SK-N-SH treated with all-trans-retinoic acid at 6 μM for 48 hours (cell line): ENCODE data around the gene RTP5.
A peak's percentile ranks its signal among the peaks of the same experiment; 100 is the strongest.

ENCODE experiments used
- ATAC-seq: fragments of 200-7000 bp; cut with Tn5 transposase; 3 replicates; pipeline ENCODE4 v1.9.1; 2020; ENCODE audit warnings: mild to moderate bottlenecking, moderate library complexity
- ARNTL ChIP-seq: fragments of 450-650 bp; formaldehyde crosslinking; IDR thresholded peaks from 2 replicates; pipeline ENCODE4 v1.5.0; 2020; ENCODE audit warnings: low read depth, mild to moderate bottlenecking, moderate library complexity, borderline replicate concordance
- BACH2 ChIP-seq: fragments of 250-450 bp; sonication (Bioruptor Pico); IDR thresholded peaks from 2 replicates; pipeline ENCODE4 v1.9.0; 2021; ENCODE audit warnings: mild to moderate bottlenecking, borderline replicate concordance
- CSDC2 ChIP-seq: fragments of 250-450 bp; sonication (Bioruptor Pico); IDR thresholded peaks from 2 replicates; pipeline ENCODE4 v1.5.0; 2020; ENCODE audit warnings: mild to moderate bottlenecking, moderate library complexity
- ESRRG ChIP-seq: fragments of 250-450 bp; sonication (Bioruptor Pico); IDR thresholded peaks from 2 replicates; pipeline ENCODE4 v1.6.1; 2021; ENCODE audit warnings: mild to moderate bottlenecking
- GLIS3 ChIP-seq: fragments of 250-450 bp; sonication (Bioruptor Pico); IDR thresholded peaks from 2 replicates; pipeline ENCODE4 v1.5.0; 2020; ENCODE audit warnings: mild to moderate bottlenecking, moderate library complexity
- ISL1 ChIP-seq: fragments of 250-450 bp; sonication (Bioruptor Pico); IDR thresholded peaks from 2 replicates; pipeline ENCODE4 v2.1.2; 2022; ENCODE audit warnings: mild to moderate bottlenecking, moderate library complexity
- OSR1 ChIP-seq: fragments of 250-450 bp; sonication (Bioruptor Pico); IDR thresholded peaks from 2 replicates; pipeline ENCODE4 v1.8.0; 2022; ENCODE audit warnings: moderate library complexity, mild to moderate bottlenecking, inconsistent platforms
- SNAI2 ChIP-seq: fragments of 250-450 bp; sonication (Bioruptor Pico); IDR thresholded peaks from 2 replicates; pipeline ENCODE4 v1.5.0; 2020; ENCODE audit warnings: mild to moderate bottlenecking, moderate library complexity
- TOX ChIP-seq: fragments of 250-450 bp; sonication (Bioruptor Pico); IDR thresholded peaks from 2 replicates; pipeline ENCODE4 v1.8.0; 2021; ENCODE audit warnings: mild to moderate bottlenecking, moderate library complexity, borderline replicate concordance
- ZC3H10 ChIP-seq: fragments of 250-450 bp; sonication (Bioruptor Pico); IDR thresholded peaks from 2 replicates; pipeline ENCODE4 v1.5.1; 2021; ENCODE audit warnings: mild to moderate bottlenecking, moderate library complexity
- ZFP3 ChIP-seq: fragments of 250-450 bp; sonication (Bioruptor Pico); IDR thresholded peaks from 2 replicates; pipeline ENCODE4 v1.5.0; 2020; ENCODE audit warnings: mild to moderate bottlenecking, moderate library complexity
- ZNF565 ChIP-seq: fragments of 450-650 bp; formaldehyde crosslinking; conservative IDR thresholded peaks from 2 replicates; pipeline ENCODE4 v1.5.0; 2020; ENCODE audit warnings: low read depth, mild to moderate bottlenecking, moderate library complexity
- ZNF70 ChIP-seq: fragments of 450-650 bp; formaldehyde crosslinking; IDR thresholded peaks from 2 replicates; pipeline ENCODE4 v1.5.0; 2020; ENCODE audit warnings: mild to moderate bottlenecking, moderate library complexity
- ZNF8 ChIP-seq: fragments of 450-650 bp; formaldehyde crosslinking; IDR thresholded peaks from 2 replicates; pipeline ENCODE4 v1.5.0; 2020; ENCODE audit warnings: mild to moderate bottlenecking, moderate library complexity
- TF ChIP-seq, protein P1 (sequence below): fragments of 250-450 bp; sonication (Bioruptor Pico); IDR thresholded peaks from 2 replicates; pipeline ENCODE4 v1.5.1; 2021; ENCODE audit warnings: mild to moderate bottlenecking, moderate library complexity
- TF ChIP-seq, protein P2 (sequence below): fragments of 250-450 bp; sonication (Bioruptor Pico); IDR thresholded peaks from 2 replicates; pipeline ENCODE4 v1.8.0; 2020; ENCODE audit warnings: mild to moderate bottlenecking, moderate library complexity, borderline replicate concordance
- TF ChIP-seq, protein P3 (sequence below): fragments of 250-450 bp; sonication (Bioruptor Pico); IDR thresholded peaks from 2 replicates; pipeline ENCODE4 v1.5.0; 2020; ENCODE audit warnings: mild to moderate bottlenecking, moderate library complexity
- TF ChIP-seq, protein P4 (sequence below): fragments of 250-450 bp; sonication (Bioruptor Pico); IDR thresholded peaks from 2 replicates; pipeline ENCODE4 v1.8.0; 2021; ENCODE audit warnings: low read depth, mild to moderate bottlenecking, moderate library complexity, borderline replicate concordance

The RTP5 gene

DNA sequence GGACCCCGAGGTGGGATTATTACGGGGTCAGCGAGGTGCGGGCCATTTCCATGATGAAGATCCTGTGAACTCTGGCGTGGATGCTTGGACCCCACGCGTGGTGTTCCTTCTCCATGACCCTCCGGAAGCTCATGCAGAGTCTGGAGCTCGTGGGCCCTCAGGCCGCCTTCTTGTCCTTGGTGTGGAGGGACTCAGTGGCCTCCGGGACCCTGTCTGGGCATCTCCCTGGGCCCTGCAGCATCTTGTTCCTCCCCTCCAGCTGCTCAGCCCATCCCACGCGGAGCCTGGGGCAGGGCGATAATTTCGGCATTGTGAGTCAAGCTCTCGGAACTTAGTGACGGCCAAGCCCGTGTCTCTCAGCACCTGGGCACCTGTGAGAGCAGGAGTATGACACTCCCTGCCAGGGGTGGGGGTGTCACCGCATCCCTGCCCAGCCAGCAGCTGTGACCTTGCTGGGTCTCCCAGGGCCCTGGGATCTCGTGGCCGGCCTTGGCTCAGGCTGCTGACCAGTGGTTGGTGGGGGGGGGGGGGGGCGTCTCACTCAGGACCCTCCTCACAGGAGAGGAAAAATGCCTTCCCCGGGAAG lies 24.6 kb downstream of the RTP5 start:
- TF ChIP-seq ARNTL (CRISPR knock-in tag), result no peak
- TF ChIP-seq ZC3H10, result no peak
- no peak for TF ChIP-seq OSR1 (CRISPR knock-in tag)
- no peak for TF ChIP-seq GLIS3 (CRISPR knock-in tag)
- ATAC-seq, result no peak

DNA sequence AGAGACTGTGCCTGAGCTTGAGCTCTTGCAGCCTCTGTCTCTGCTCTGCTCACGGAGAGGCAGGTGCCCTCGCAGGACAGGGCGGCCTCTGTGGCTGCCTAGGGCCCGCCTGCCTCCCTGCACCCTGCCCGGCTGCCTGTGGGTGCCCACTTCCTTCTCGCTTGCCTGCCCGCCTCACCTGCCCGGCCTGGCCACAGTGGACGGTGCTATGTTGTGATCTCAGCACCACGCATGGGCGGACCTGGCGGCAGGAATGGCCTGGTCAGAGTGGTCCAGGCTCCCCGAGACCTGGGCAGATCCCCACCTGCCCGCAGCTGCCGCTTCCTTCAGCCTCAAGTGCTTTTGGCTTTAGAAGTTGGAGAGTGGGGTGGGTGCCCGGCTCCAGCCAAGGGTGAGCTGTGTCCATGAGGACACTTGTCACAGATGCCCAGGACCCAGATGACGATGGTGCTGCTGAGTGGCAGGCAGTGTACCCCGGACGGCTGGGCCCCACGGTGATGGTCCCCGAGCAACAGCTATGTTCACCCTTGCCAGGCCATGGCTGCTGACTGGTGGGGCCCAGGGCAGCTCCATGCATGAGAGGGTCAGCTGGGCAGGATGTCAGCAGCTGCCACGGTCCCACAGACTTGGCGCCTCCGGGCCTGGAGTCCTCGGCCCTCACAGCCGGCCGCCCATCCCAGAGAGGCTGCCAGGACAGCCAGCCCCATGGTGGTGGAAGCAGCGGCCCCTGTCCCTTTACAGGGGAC lies 25.3 kb downstream of the RTP5 start:
- TF ChIP-seq ZNF565 (CRISPR knock-in tag), result no peak
- TF ChIP-seq, protein P1, sequence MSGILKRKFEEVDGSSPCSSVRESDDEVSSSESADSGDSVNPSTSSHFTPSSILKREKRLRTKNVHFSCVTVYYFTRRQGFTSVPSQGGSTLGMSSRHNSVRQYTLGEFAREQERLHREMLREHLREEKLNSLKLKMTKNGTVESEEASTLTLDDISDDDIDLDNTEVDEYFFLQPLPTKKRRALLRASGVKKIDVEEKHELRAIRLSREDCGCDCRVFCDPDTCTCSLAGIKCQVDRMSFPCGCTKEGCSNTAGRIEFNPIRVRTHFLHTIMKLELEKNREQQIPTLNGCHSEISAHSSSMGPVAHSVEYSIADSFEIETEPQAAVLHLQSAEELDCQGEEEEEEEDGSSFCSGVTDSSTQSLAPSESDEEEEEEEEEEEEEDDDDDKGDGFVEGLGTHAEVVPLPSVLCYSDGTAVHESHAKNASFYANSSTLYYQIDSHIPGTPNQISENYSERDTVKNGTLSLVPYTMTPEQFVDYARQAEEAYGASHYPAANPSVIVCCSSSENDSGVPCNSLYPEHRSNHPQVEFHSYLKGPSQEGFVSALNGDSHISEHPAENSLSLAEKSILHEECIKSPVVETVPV (CRISPR knock-in tag), result no peak
- TF ChIP-seq ZFP3 (CRISPR knock-in tag), result no peak
- TF ChIP-seq BACH2 (CRISPR knock-in tag), result no peak
- no peak for TF ChIP-seq ISL1
- TF ChIP-seq, protein P2, sequence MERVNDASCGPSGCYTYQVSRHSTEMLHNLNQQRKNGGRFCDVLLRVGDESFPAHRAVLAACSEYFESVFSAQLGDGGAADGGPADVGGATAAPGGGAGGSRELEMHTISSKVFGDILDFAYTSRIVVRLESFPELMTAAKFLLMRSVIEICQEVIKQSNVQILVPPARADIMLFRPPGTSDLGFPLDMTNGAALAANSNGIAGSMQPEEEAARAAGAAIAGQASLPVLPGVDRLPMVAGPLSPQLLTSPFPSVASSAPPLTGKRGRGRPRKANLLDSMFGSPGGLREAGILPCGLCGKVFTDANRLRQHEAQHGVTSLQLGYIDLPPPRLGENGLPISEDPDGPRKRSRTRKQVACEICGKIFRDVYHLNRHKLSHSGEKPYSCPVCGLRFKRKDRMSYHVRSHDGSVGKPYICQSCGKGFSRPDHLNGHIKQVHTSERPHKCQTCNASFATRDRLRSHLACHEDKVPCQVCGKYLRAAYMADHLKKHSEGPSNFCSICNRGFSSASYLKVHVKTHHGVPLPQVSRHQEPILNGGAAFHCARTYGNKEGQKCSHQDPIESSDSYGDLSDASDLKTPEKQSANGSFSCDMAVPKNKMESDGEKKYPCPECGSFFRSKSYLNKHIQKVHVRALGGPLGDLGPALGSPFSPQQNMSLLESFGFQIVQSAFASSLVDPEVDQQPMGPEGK (CRISPR knock-in tag), result no peak
- no peak for TF ChIP-seq OSR1 (CRISPR knock-in tag)
- ATAC-seq, result peak; percentile 7; the same call in 1 of the 3 replicates

DNA sequence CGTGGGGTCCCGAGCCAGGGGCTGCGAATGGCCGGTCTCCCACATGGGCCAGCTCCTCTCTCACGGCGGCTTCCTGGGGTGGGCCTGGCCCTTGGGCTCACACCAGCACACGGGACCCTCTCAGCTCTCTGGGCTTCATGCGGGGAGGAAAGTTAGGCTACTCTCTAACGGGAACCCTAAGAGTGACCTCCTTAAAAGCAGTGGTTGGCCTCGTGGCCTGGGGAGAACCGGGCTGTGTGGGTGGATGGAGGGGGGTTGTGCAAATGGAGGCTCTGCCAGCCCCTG lies 25.8 kb downstream of the RTP5 start:
- TF ChIP-seq GLIS3 (CRISPR knock-in tag) (no peak), ZNF8 (CRISPR knock-in tag) (no peak), ISL1 (no peak), TOX (CRISPR knock-in tag) (no peak), ESRRG (CRISPR knock-in tag) (no peak), OSR1 (CRISPR knock-in tag) (no peak), SNAI2 (CRISPR knock-in tag) (no peak)
- TF ChIP-seq, protein P2 (CRISPR knock-in tag), result no peak
- TF ChIP-seq, protein P3, sequence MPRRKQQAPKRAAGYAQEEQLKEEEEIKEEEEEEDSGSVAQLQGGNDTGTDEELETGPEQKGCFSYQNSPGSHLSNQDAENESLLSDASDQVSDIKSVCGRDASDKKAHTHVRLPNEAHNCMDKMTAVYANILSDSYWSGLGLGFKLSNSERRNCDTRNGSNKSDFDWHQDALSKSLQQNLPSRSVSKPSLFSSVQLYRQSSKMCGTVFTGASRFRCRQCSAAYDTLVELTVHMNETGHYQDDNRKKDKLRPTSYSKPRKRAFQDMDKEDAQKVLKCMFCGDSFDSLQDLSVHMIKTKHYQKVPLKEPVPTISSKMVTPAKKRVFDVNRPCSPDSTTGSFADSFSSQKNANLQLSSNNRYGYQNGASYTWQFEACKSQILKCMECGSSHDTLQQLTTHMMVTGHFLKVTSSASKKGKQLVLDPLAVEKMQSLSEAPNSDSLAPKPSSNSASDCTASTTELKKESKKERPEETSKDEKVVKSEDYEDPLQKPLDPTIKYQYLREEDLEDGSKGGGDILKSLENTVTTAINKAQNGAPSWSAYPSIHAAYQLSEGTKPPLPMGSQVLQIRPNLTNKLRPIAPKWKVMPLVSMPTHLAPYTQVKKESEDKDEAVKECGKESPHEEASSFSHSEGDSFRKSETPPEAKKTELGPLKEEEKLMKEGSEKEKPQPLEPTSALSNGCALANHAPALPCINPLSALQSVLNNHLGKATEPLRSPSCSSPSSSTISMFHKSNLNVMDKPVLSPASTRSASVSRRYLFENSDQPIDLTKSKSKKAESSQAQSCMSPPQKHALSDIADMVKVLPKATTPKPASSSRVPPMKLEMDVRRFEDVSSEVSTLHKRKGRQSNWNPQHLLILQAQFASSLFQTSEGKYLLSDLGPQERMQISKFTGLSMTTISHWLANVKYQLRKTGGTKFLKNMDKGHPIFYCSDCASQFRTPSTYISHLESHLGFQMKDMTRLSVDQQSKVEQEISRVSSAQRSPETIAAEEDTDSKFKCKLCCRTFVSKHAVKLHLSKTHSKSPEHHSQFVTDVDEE, result no peak
- ATAC-seq, result no peak; the same call in 2 of the 3 replicates

DNA sequence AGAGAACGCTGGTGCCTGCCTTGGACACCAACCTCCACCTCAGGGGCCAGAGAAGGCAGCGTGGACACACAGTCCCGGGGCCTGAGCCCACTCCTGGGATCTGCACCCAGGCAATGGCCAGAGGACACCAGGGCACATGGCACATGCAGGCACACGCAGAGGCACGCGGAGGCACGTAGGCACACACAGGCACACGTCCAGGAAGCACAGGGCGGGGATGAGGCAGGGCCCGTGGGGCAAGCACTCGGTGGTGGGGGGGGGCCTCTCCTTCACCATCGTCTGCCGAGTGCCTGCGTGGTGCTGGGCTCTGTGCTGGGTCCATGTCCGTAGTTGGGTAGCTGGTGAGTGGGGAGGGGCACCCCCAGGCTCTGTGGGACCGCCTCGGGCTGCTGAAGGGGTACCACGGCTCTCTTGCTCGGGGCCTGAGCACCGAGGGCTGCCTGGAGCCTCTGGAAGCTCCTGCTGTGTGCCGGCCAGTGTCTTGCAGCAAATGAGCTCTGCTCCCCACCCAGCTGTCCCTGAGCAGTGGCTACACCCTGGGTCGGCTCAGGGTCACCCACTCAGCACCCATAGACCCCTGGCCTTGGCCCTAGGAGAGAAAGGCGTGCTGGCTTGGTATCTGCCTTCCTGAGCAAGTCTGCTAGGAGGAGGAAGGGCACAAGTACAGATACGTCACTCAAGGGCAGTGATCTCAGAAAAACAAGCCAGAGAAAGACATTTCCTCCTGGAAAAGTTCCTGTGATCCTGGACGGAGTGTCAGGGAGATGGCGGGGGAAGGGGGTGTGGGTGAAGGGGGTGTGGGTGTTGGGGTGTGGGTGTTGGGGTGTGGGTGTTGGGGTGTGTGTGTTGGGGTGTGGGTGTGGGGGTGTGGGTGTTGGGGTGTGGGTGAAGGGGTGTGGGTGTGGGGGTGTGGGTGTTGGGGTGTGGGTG lies 26.4 kb downstream of the RTP5 start:
- peak; percentile 34 for ATAC-seq
- TF ChIP-seq ZNF70 (CRISPR knock-in tag), result no peak
- TF ChIP-seq, protein P1 (CRISPR knock-in tag), result no peak
- TF ChIP-seq ESRRG (CRISPR knock-in tag), result no peak
- TF ChIP-seq SNAI2 (CRISPR knock-in tag), result no peak
- TF ChIP-seq OSR1 (CRISPR knock-in tag), result no peak
- TF ChIP-seq, protein P2 (CRISPR knock-in tag), result no peak
- TF ChIP-seq, protein P4, sequence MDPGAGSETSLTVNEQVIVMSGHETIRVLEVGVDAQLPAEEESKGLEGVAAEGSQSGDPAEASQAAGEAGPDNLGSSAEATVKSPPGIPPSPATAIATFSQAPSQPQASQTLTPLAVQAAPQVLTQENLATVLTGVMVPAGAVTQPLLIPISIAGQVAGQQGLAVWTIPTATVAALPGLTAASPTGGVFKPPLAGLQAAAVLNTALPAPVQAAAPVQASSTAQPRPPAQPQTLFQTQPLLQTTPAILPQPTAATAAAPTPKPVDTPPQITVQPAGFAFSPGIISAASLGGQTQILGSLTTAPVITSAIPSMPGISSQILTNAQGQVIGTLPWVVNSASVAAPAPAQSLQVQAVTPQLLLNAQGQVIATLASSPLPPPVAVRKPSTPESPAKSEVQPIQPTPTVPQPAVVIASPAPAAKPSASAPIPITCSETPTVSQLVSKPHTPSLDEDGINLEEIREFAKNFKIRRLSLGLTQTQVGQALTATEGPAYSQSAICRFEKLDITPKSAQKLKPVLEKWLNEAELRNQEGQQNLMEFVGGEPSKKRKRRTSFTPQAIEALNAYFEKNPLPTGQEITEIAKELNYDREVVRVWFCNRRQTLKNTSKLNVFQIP (CRISPR knock-in tag), result no peak
- TF ChIP-seq ZC3H10, result no peak
- TF ChIP-seq TOX (CRISPR knock-in tag), result no peak
- TF ChIP-seq CSDC2 (CRISPR knock-in tag), result no peak
- TF ChIP-seq ISL1, result no peak
